Metanephros (tissue), 2 donors: Measurements from ENCODE around the gene STAT2. TPM values are rescaled to one million over a fixed set of nuclear protein-coding genes. Genes with fewer than 3 reads are reported as not detected.

ENCODE experiments used
- small RNA-seq: library from RNA; depleted of rRNA; stranded (forward); fragments of <200 nt; gene quantifications from one replicate; pipeline ENCODE3, GENCODE V24; 2014; ENCODE audit warnings: low replicate concordance
- total RNA-seq: library from RNA; depleted of rRNA; stranded (reverse); fragments of >200 nt; gene quantifications from one replicate; pipeline ENCODE4 v1.2.3, GENCODE V29; 2014

The STAT2 gene
- total RNA-seq, result 133 TPM

DNA sequence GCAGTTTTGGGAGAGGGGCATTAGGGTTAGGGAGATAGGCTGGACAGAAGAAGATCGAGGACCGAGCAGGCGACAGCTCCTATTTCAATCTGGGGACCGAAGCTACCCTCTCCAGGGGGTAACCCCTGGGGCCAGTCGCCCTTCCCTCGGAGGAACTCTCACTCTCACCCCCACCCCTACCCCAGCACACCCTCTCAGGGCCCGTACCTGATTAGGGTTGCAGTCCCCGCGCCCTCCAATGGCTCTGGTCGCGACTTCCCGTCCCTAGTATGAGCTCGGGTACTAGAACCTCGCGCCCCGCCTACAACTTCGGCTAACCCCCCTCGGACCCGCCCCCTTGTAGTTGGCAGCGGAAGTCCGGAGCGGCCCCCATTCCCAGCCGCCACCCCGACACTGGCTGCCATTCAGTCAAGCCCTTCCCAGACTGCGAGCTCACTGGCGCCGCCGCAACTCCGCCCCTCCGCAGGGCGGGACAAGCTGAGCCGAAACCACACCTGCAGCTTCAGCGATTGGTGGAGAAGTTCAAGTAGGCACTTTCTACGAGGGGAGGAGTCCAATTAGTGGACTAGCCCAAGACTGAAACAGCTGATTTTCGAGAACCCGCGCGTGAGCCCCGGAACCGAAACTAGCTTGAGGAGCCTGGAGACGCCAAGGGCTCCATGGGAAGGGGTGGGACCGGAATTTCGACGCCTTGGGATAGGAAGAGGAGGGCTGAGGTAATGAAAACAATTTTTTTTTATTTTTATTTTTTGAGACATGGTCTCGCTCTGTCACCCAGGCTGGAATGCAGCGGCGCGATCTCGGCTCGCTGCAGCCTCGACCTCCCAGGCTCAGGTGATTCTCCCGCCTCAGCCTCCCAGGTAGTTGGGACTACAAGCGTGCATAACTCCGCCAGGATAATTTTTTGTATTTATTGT is at the start of gene STAT2:
Gene STAT2 (minus strand): TSS at position 257 of the 917 bp plus-strand sequence. CDS start 3,536 bp downstream, outside the sequence.

DNA sequence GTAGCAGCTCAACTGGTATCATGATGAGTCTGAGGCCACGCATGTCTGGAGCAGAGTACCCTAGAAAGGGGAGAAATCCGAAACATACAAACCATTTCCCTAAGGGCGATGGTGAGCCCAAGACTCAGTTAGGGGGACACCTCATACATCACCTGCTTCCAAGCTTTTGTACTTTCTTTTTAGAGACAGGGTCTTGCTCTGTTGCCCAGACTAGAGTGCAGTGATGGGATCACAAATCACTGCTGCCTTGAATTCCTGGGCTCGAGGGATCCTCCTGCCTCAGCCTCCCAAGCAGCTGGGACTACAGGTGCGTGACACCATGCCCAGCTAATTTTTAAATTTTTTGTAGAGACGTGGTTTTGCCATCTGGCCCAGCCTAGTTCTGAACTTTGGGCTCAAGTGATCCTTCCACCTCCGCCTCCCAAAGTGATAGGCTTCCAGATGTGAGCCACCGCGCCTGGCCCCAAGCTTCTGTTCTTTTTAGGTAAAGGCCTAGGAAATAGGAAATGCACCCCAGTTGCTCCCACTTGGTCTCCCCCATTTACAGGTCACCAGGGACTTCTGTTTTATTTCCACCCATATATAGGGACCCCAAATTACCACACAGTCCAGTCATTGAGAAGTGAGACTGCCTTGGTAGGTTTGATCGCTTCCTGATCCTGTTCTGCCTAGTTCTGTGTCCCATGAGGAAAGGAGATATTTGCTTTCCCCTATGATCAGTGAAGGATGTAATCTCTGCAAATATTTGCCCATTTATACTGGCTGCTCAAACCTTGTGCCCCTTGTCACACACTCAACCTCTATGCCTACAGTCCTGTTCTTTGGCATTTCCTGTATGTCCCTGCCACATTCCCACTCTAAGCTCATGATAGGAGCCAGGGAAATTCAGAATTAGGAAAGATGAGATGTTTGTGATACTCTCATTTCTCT is 2.5 kb upstream of the STAT2 start, which contains the start of gene APOF:
Gene APOF (minus strand): TSS at position 728 of the 930 bp plus-strand sequence. CDS start 112 bp downstream, at position 616.

DNA sequence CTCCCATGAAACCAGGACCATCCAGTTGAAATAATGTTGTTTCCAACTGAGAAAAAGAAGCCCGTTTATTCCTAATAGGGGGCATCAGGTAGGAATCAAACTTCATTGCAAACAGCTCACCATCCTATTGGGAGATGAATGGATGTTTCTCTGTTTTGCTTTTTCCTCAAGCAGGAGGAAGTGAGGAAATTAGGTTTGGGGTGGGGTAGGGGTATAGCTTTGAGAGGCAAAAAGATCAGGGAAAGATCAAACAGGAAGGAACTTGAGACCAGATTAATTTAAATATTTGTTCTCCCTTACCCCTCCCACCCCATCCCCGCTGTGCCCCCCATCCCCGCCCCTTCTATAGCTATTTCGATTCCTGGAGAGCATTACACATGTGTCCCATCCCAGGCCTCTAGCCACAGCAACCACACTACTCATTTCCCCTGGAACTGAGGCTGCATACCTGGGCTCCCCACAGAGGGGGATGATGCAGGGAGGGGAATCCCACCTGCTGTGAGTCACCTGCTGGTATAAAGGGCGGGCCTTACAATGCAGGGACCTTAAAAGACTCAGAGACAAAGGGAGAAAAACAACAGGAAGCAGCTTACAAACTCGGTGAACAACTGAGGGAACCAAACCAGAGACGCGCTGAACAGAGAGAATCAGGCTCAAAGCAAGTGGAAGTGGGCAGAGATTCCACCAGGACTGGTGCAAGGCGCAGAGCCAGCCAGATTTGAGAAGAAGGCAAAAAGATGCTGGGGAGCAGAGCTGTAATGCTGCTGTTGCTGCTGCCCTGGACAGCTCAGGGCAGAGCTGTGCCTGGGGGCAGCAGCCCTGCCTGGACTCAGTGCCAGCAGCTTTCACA is 21.4 kb downstream of the STAT2 start, which contains the start of gene IL23A:
Gene IL23A (plus strand): TSS at position 577 of the 850 bp plus-strand sequence. CDS start 161 bp downstream, at position 738.

DNA sequence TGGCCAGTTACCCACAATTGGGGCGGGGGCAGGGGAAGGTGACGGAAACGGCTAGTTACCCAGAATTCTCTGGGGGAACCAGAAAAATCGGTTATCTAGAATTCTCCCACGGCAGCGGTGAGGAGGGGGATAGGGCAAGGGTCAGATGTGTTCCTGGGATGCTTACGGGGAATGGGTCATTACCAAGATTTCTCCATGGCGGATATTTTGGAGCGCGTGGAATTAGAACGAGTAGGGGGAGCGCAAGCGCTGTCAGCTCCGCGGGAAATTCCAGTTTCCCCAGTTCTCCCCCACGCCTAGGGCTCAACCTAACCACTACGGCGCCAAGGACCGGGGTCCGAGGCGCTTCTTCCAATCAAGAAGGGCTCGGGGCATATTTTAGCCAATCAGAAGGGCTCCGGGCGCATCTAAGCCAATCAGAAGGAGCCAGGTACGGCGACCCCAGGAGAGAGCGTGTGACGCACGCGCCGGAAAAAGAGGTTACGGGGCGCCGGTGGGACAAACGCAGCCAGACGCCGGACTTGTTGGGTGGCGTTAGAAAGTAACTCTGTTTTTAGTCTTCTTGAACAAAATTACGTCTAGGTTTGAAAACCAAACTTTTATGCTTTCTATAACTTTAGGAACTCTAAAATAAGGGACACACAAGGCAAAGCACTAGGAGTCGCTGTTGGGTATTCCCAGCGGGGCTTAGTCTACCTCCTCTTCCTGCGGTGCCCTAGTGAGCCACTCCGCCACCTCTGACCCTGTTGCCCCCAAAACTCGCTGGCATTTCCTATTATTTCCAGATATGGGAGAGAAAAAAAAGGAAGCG is 26.0 kb downstream of the STAT2 start, which contains the start of gene PAN2:
Gene PAN2 (minus strand): TSS at position 322 of the 811 bp plus-strand sequence. CDS start 906 bp downstream, outside the sequence.

DNA sequence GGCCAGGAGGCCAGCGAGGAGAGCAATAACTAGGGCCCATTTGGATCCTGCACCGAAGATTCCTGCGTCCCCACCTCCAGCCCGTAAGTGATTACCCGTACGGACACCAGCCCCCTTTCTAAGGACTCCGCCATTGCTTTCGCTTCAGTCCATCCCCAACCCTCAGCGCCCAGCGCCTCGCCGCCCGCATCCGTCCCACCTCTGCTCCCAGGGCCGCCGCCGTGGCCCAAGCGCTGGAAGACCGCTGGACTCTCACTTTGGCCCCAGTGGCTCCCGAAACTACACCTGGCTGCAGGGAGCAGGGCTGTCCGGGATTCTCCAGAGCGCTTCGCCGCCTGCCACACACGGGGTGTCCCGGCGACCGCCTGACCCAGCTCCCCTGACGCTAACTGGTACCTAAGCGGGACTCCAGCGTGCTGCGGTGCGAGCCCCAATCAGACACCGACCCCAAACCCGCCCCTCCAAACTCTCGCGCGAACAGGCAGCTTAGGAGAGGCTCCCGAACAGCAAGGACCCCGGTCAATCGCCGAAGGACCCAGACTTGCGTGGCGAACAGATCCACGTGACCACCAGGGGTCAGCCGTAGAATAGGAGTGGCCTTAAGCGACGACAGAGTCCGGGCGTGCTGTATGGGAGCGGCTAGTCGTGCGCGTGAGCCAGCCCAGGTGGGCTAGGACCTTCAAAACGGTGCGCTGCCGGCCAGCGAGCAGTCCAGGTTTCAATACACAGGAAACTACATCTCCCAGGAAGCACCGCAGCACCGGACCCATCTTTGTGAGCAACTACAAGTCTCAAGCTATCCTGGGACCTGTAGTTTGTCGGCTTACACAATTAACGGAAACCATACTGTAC is 44.1 kb downstream of the STAT2 start, which contains the start of gene CNPY2:
Gene CNPY2 (minus strand): TSS at position 367 of the 852 bp plus-strand sequence. CDS start 771 bp downstream, outside the sequence.

DNA sequence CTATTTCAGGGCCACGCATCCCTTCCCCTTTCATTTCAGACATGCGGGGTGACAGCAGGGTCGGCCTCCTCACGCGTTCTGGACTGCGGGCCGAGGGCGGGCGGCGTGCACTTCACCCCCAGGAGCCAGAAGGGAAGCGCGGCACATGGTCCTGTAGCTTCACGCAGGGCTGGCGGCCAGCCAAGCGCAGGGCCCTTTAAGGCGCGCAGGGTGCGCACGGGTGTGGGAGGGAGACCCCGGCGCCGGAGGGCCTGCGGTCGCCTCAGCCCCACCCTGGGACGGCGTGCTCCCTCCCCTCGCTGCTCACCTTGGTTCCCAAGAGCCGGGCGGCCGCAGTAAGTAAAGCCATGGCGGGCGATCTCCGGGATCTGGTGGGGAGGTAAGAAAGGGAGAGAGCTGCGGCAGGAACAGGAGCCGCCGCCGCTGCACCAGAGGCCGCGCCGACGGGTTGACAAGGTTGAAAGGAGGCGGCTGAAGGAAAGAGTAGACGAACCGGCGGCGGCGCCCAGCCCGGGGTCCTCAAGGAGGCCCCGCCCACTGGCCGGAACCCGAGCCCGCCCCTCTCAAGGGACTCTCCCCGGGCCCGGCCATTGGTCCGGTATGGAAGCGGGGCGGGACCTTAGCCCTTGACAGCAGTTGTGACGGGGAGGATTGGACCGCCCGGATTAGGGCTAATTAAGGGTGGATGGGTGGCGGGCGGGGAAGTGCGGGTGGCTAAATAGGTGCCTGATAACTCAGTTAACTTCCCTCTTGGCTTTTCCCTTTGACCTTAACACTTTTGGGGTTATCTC is 59.9 kb downstream of the STAT2 start, which contains the start of gene CS:
Gene CS (minus strand): TSS at position 478 of the 791 bp plus-strand sequence. CDS start 129 bp downstream, at position 349.

Small RNA genes within 50 kb of the gene (small RNA-seq; reads per million reads assigned to genes)
- not detected for gene RNU7-40P

Other genes with a start within 250 kb of the STAT2 start
- gene RPL41, start 243.5 kb downstream of the STAT2 start, total RNA-seq, result 1,889 TPM
- gene ZC3H10, start 241.8 kb downstream of the STAT2 start, total RNA-seq, result 4.9 TPM
- 105 TPM for gene ESYT1, start 231.8 kb downstream of the STAT2 start, total RNA-seq
- gene MYL6B, start 207.5 kb downstream of the STAT2 start, total RNA-seq, result 79.0 TPM
- gene MYL6, start 201.7 kb downstream of the STAT2 start, total RNA-seq, result 1,413 TPM
- gene SMARCC2, start 170.6 kb downstream of the STAT2 start, total RNA-seq, result 119 TPM
- 40.6 TPM for gene RNF41, start 138.2 kb downstream of the STAT2 start, total RNA-seq
- 22.0 TPM for gene NABP2, start 135.8 kb downstream of the STAT2 start, total RNA-seq
- 34.9 TPM for gene SLC39A5, start 130.1 kb downstream of the STAT2 start, total RNA-seq
- gene ANKRD52, start 101.7 kb downstream of the STAT2 start, total RNA-seq, result 25.7 TPM
- gene COQ10A, start 93.2 kb downstream of the STAT2 start, total RNA-seq, result 15.4 TPM
- gene CS, start 59.8 kb downstream of the STAT2 start, total RNA-seq, result 150 TPM
- gene CNPY2, start 44.1 kb downstream of the STAT2 start, total RNA-seq, result 56.6 TPM
- gene PAN2, start 26.1 kb downstream of the STAT2 start, total RNA-seq, result 73.3 TPM
- gene IL23A, start 21.2 kb downstream of the STAT2 start, total RNA-seq, result not detected
- not detected for gene APOF, start 2.8 kb upstream of the STAT2 start, total RNA-seq
- gene TIMELESS, start 89.3 kb upstream of the STAT2 start, total RNA-seq, result 15.1 TPM
- gene MIP, start 94.5 kb upstream of the STAT2 start, total RNA-seq, result not detected
- gene SPRYD4, start 108.5 kb upstream of the STAT2 start, total RNA-seq, result 2.2 TPM
- gene GLS2, start 128.1 kb upstream of the STAT2 start, total RNA-seq, result 2.2 TPM
- 29.1 TPM for gene RBMS2, start 161.7 kb upstream of the STAT2 start, total RNA-seq